K562 (cell line): ENCODE data around the gene NRF1. TPM values are rescaled to one million over a fixed set of nuclear protein-coding genes. Genes with fewer than 3 reads are reported as not detected.

Source experiments
- CAMTA2 ChIP-seq: fragments of 250-450 bp; sonication (Bioruptor Pico); conservative IDR thresholded peaks from 2 replicates; pipeline ENCODE4 v1.5.1; 2022
- MCM2 ChIP-seq: fragments of 450-650 bp; IDR thresholded peaks from 2 replicates; pipeline ENCODE4 v1.6.1; 2017; ENCODE audit warnings: low read depth, mild to moderate bottlenecking
- RBM15 ChIP-seq: fragments of 200-400 bp; formaldehyde crosslinking; IDR thresholded peaks from 2 replicates; pipeline ENCODE4 v1.6.1; 2018; ENCODE audit warnings: mild to moderate bottlenecking, low read length, moderate library complexity; ENCODE audit not compliant: insufficient read depth
- STAG1 ChIP-seq: sonication (generic); formaldehyde crosslinking; IDR thresholded peaks from 2 replicates; pipeline ENCODE4 v1.5.0; 2020; ENCODE audit warnings: missing genetic modification reagents, borderline replicate concordance
- TAF9B ChIP-seq: fragments of 450-650 bp; IDR thresholded peaks from 2 replicates; pipeline ENCODE4 v1.6.1; 2018; ENCODE audit warnings: mild to moderate bottlenecking; ENCODE audit not compliant: partially characterized antibody
- ZNF408 ChIP-seq: fragments of 250-450 bp; sonication (Bioruptor Pico); IDR thresholded peaks from 2 replicates; pipeline ENCODE4 v1.4.0; 2020; ENCODE audit warnings: low read depth, mild to moderate bottlenecking, moderate library complexity
- polyA plus RNA-seq, 8 experiments: library from polyadenylated mRNA; depleted of rRNA in 4 of 8; stranded (reverse) in 5 of 8; unstranded in 3 of 8; fragments of >200 nt; fragmentation: Nextera tagmentation in 2 of 8; fragmentation: Illumina TruSeq in 1 of 8; extraction: Ambion mirVana in 2 of 8; extraction: Trizol in 1 of 8; gene quantifications; 2 replicates each; pipeline versions ENCODE4 v1.2.1 to v1.2.3, GENCODE V29; 2011 to 2014; ENCODE audit warnings: inconsistent platforms in 1 of 8, missing spikeins in 1 of 8
- total RNA-seq, 7 experiments: library from RNA; depleted of rRNA in 6 of 7; stranded (reverse); fragments of >200 nt in 6 of 7; fragmentation: Illumina TruSeq in 2 of 7; extraction: Trizol in 2 of 7; gene quantifications; 2 replicates each; pipeline versions ENCODE4 v1.2.1 to v1.2.3, GENCODE V29; 2011 to 2021; ENCODE audit warnings: low replicate concordance in 1 of 7
- TF ChIP-seq, protein P1 (sequence below): fragments of 250-450 bp; sonication (Bioruptor Pico); IDR thresholded peaks from 2 replicates; pipeline ENCODE4 v1.8.0; 2022; ENCODE audit warnings: inconsistent platforms
- TF ChIP-seq, protein P2 (sequence below), 2 experiments: fragments of 450-650 bp; IDR thresholded peaks; 2 replicates each; pipeline ENCODE4 v1.6.1; 2016
- TF ChIP-seq, protein P3 (sequence below): fragments of 450-650 bp; formaldehyde crosslinking; IDR thresholded peaks from 2 replicates; pipeline ENCODE4 v1.4.0; 2020; ENCODE audit warnings: mild to moderate bottlenecking
- TF ChIP-seq, protein P4 (sequence below): fragments of 250-450 bp; sonication (Bioruptor Pico); IDR thresholded peaks from 2 replicates; pipeline ENCODE4 v1.5.0; 2020; ENCODE audit warnings: mild to moderate bottlenecking, borderline replicate concordance

NRF1 gene
- total and polyA plus RNA-seq, 9 of the 15 experiments (the other 6 are each of a cell fraction or from before 2014, with no cell fraction given), result 8.6 to 28.8 (median 20.3) TPM

DNA sequence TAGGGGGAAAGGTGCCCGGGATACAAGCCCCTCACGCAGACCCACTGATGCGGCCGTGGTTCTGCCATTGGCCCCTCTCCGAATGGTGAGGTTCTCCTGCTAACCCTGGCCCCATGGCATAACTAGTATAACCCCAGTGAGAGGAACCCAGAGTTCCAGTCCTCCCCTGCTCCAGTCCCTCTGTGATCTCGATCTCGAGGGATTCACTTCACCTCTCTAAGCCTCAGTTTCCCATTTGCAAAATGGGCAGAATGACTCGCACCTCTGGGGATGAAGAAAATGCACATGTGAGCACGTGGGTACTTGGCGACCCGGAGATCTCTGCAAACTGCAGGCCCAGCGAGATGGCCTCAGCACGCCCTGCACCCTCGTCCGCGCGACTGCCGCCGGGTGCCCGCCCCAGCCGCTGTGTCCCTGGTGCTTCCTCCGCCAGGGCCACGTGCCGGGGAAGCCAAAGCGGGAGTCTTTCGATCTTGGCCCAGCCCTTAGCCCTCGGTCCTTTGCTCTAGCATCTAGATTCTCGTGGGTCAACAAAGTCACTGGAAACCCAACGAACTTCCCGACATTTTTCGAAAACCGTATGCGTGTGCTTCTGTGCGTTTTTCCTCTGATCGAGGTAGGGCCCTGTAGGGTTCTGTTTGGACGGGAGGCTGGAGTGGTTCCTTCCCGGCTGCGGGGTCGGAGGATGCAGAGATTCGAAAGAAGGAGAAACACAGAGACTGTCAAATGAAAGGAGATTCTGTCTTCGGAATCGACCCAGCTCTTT, 171.5 kb downstream of the NRF1 start (continued):
- TF ChIP-seq, protein P1, sequence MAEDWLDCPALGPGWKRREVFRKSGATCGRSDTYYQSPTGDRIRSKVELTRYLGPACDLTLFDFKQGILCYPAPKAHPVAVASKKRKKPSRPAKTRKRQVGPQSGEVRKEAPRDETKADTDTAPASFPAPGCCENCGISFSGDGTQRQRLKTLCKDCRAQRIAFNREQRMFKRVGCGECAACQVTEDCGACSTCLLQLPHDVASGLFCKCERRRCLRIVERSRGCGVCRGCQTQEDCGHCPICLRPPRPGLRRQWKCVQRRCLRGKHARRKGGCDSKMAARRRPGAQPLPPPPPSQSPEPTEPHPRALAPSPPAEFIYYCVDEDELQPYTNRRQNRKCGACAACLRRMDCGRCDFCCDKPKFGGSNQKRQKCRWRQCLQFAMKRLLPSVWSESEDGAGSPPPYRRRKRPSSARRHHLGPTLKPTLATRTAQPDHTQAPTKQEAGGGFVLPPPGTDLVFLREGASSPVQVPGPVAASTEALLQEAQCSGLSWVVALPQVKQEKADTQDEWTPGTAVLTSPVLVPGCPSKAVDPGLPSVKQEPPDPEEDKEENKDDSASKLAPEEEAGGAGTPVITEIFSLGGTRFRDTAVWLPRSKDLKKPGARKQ (CRISPR knock-in tag), result 0 out of 2 replicates have a peak, but pooled peaks have one; percentile 53
- TF ChIP-seq, protein P2, sequence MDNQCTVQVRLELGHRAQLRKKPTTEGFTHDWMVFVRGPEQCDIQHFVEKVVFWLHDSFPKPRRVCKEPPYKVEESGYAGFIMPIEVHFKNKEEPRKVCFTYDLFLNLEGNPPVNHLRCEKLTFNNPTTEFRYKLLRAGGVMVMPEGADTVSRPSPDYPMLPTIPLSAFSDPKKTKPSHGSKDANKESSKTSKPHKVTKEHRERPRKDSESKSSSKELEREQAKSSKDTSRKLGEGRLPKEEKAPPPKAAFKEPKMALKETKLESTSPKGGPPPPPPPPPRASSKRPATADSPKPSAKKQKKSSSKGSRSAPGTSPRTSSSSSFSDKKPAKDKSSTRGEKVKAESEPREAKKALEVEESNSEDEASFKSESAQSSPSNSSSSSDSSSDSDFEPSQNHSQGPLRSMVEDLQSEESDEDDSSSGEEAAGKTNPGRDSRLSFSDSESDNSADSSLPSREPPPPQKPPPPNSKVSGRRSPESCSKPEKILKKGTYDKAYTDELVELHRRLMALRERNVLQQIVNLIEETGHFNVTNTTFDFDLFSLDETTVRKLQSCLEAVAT (IDR thresholded peaks at IDR 0.05), result 0 out of 4 replicates have a peak, but pooled peaks of 1 of the 2 experiments have one; percentile 31
- TF ChIP-seq STAG1 (no peak), TAF9B (no peak), CAMTA2 (CRISPR knock-in tag) (no peak), RBM15 (no peak), ZNF408 (CRISPR knock-in tag) (no peak), MCM2 (no peak)
- TF ChIP-seq, protein P3, sequence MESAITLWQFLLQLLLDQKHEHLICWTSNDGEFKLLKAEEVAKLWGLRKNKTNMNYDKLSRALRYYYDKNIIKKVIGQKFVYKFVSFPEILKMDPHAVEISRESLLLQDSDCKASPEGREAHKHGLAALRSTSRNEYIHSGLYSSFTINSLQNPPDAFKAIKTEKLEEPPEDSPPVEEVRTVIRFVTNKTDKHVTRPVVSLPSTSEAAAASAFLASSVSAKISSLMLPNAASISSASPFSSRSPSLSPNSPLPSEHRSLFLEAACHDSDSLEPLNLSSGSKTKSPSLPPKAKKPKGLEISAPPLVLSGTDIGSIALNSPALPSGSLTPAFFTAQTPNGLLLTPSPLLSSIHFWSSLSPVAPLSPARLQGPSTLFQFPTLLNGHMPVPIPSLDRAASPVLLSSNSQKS (CRISPR knock-in tag), result no peak
- TF ChIP-seq, protein P4, sequence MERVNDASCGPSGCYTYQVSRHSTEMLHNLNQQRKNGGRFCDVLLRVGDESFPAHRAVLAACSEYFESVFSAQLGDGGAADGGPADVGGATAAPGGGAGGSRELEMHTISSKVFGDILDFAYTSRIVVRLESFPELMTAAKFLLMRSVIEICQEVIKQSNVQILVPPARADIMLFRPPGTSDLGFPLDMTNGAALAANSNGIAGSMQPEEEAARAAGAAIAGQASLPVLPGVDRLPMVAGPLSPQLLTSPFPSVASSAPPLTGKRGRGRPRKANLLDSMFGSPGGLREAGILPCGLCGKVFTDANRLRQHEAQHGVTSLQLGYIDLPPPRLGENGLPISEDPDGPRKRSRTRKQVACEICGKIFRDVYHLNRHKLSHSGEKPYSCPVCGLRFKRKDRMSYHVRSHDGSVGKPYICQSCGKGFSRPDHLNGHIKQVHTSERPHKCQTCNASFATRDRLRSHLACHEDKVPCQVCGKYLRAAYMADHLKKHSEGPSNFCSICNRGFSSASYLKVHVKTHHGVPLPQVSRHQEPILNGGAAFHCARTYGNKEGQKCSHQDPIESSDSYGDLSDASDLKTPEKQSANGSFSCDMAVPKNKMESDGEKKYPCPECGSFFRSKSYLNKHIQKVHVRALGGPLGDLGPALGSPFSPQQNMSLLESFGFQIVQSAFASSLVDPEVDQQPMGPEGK, result no peak
